Measurements from ENCODE around the gene FRMPD3. TPM values are rescaled to one million over a fixed set of nuclear protein-coding genes. Genes with fewer than 3 reads are reported as not detected.

Gene FRMPD3
- total RNA-seq, 8 experiments from 2014 or later = 0.05 to 8.4 (median 5.5) TPM; not detected in 1

GRCh38 chrX:107485013-107485412, 35.6 kb downstream of the FRMPD3 start:
- peak overlapping the region; percentile 35 to 98 for H3K27ac ChIP-seq

GRCh38 chrX:107493141-107493540, 43.7 kb downstream of the FRMPD3 start:
- H3K4me3 ChIP-seq = no peak overlapping the region
- H3K4me1 ChIP-seq (replicated peaks in 1 of 2) = no peaks in the 10 kb centered on the region
- in situ Hi-C loops (cut with MboI; ENCODE audit: low pct_unique_long_range_greater_than_20kb in 2 of 9, low sequenced_read_pairs in 9 of 9, unreplicated experiment in 9 of 9) = no loop called here
- WGBS, 10 experiments = 0 to 100% (median 50%) methylated on average over 1 to 2 of the region's 2 CpGs; no CpG with 5 or more reads in 7 of the 10 experiments
- ATAC-seq (replicated peaks in 6 of 8) = no peak
- H3K27ac ChIP-seq = no peak overlapping the region

More at GRCh38 chrX:107485013-107485412, 35.6 kb downstream of the FRMPD3 start:
- ATAC-seq (replicated peaks in 6 of 8) = peak in 1 of 8 experiments; percentile 21
- 19 to 100% (median 69%) methylated on average over 1 to 6 of the region's 6 CpGs; no CpG with 5 or more reads in 6 of the 10 experiments for WGBS, 10 experiments
- H3K4me3 ChIP-seq = no peak overlapping the region
- in situ Hi-C loops (cut with MboI; ENCODE audit: low pct_unique_long_range_greater_than_20kb in 2 of 9, low sequenced_read_pairs in 9 of 9, unreplicated experiment in 9 of 9) = no loop called here
- H3K4me1 ChIP-seq (replicated peaks in 1 of 2) = peaks cover 47 to 53% of the 10 kb centered on the region in 2 donors

DNA sequence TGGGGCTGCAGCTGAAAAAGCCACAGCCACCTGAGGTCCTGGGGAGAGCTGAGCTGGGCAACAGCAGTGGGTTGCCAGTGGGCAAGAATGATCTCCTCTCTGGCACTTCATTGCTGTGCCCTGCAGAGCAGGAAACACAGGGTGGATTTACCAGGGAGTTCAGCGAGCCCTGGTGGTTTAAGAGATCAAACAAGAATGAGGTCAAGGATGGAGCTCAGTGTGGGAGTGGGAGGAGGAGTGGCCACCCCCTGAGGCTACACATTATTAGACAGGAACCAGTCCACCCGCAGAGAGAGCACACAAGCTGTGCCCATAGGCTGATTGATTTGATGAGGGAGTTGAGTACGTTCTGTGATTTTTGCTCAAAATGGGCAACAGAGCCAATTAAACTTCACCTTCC, 47.3 kb downstream of the FRMPD3 start:
- no peak for ATAC-seq (replicated peaks in 6 of 8)
- 46 to 86% methylated on average over 1 to 2 of the region's 3 CpGs; no CpG with 5 or more reads in 8 of the 10 experiments for WGBS, 10 experiments
- H3K4me1 ChIP-seq (replicated peaks in 1 of 2) = peaks cover 1 to 2% of the 10 kb centered on the region in 2 donors
- in situ Hi-C loops (cut with MboI; ENCODE audit: low pct_unique_long_range_greater_than_20kb in 2 of 9, low sequenced_read_pairs in 9 of 9, unreplicated experiment in 9 of 9) = no loop called here
- H3K4me3 ChIP-seq = no peak overlapping the region
- H3K27ac ChIP-seq = no peak overlapping the region

Other genes with a start within 250 kb of the FRMPD3 start
- gene NUP62CL, start 243.2 kb upstream of the FRMPD3 start, total RNA-seq = 10 to 100 TPM in 1 of 8 experiments, 1 to 10 TPM in 5, under 1 TPM in 1, not detected in 1; 0.99 to 12.7 (median 3.1) TPM
- gene DNAAF6, start 243.0 kb upstream of the FRMPD3 start, total RNA-seq = 1 to 10 TPM in 1 of 8 experiments, under 1 TPM in 1, not detected in 6; 0.13 to 2.9 TPM
- 10 to 100 TPM; 33.3 to 57.3 (median 41.2) TPM for gene PRPS1, start 178.9 kb downstream of the FRMPD3 start, total RNA-seq